Lung (tissue), 12 donors: ENCODE measurements around the gene NTS. TPM values are rescaled to one million over a fixed set of nuclear protein-coding genes. Genes with fewer than 3 reads are reported as not detected.

Experiments used
- ATAC-seq: fragments of 200-7000 bp; cut with Tn5 transposase; one replicate; pipeline ENCODE4 v1.9.1; 2020; ENCODE audit warnings: moderate number of reproducible peaks; ENCODE audit not compliant: insufficient read depth, low FRiP score
- DNase-seq, 3 donors: peaks; one replicate each; pipeline ENCODE4 v3.0.0-alpha.2; 2013 to 2017
- H3K27ac ChIP-seq, 2 donors: one replicate each; pipeline ENCODE4 v1.5.1; 2013; ENCODE audit warnings: mild to moderate bottlenecking in 2 of 2, moderate library complexity in 2 of 2, control low read depth in 1 of 2, inconsistent platforms in 1 of 2, low read depth in 1 of 2, low read length in 1 of 2
- H3K27me3 ChIP-seq, 3 donors: one replicate each; pipeline ENCODE4 v1.5.1; 2013; ENCODE audit warnings: low read length in 2 of 3; ENCODE audit not compliant: control insufficient read depth in 3 of 3, insufficient read depth in 3 of 3
- H3K36me3 ChIP-seq, 4 donors: one replicate each; pipeline ENCODE4 v1.5.1; 2013; ENCODE audit warnings: low read length in 4 of 4, mild to moderate bottlenecking in 1 of 4, moderate library complexity in 1 of 4; ENCODE audit not compliant: control insufficient read depth in 4 of 4, insufficient read depth in 4 of 4
- H3K4me1 ChIP-seq, 5 donors: one replicate each; pipeline ENCODE4 v1.5.1; 2013; ENCODE audit warnings: low read length in 5 of 5, mild to moderate bottlenecking in 2 of 5, moderate library complexity in 1 of 5; ENCODE audit not compliant: control insufficient read depth in 5 of 5, insufficient read depth in 5 of 5
- H3K4me3 ChIP-seq: one replicate; pipeline ENCODE4 v1.5.1; 2013; ENCODE audit warnings: mild to moderate bottlenecking, control low read depth, moderate library complexity
- H3K9ac ChIP-seq, 2 donors: one replicate each; pipeline ENCODE4 v1.5.1; 2013; ENCODE audit warnings: low read length in 2 of 2, control low read depth in 1 of 2; ENCODE audit not compliant: insufficient read depth in 1 of 2
- H3K9me3 ChIP-seq, 4 donors: one replicate each; pipeline ENCODE4 v1.5.1; 2013; ENCODE audit warnings: low read length in 3 of 4, mild to moderate bottlenecking in 1 of 4, moderate library complexity in 1 of 4; ENCODE audit not compliant: control insufficient read depth in 4 of 4, insufficient read depth in 3 of 4
- polyA plus RNA-seq, 2 donors: library from polyadenylated mRNA; stranded (reverse); fragments of 200-250 nt; gene quantifications; one replicate each; pipeline ENCODE4 v1.2.1, GENCODE V29; 2013
- total RNA-seq, 2 donors: library from RNA; depleted of rRNA in 1 of 2; stranded (reverse); fragments of >200 nt in 1 of 2; gene quantifications; one replicate each; pipeline ENCODE4 v1.2.1, GENCODE V29; 2014 to 2021
- TF ChIP-seq, protein P1 (sequence below): IDR thresholded peaks from 2 replicates; pipeline ENCODE4 v1.5.1; 2012; ENCODE audit warnings: mild to moderate bottlenecking; ENCODE audit errors: control extremely low read depth, extremely low read depth
- donor health status: control.
- donor health status: control.
- donor health status: Bipolar disorder and iron deficiency.
- donor health status: healthy.
- donor health status: DM: yes; HTN: yes; CAD: no.

NTS gene
- total and polyA plus RNA-seq, 4 donors, result 0.10 to 2.0 (median 1.1) TPM

DNA sequence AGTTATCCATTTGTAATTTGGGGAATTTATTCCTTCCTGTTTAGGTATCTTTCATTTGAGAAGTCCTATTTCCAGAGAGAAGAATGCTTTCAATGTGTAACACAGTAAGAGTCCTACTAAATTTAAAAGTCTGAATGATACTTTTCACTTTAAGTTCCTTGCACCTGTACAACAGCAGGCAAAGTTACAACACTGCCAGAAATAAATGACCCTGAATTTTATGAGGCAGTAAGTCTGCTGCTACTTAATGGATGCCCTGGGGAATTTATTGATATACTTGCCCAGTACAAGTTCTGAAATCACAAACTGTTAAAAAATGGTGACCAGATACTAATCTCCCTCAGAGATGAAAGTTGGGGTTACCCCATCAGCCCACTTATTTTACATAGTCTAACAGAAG is 53.1 kb downstream of the NTS start:
- H3K27me3 ChIP-seq, result no peaks in the 10 kb centered on the region
- DNase-seq (no peak), ATAC-seq (no peak)
- no peak overlapping the region for H3K27ac ChIP-seq
- TF ChIP-seq, protein P1, sequence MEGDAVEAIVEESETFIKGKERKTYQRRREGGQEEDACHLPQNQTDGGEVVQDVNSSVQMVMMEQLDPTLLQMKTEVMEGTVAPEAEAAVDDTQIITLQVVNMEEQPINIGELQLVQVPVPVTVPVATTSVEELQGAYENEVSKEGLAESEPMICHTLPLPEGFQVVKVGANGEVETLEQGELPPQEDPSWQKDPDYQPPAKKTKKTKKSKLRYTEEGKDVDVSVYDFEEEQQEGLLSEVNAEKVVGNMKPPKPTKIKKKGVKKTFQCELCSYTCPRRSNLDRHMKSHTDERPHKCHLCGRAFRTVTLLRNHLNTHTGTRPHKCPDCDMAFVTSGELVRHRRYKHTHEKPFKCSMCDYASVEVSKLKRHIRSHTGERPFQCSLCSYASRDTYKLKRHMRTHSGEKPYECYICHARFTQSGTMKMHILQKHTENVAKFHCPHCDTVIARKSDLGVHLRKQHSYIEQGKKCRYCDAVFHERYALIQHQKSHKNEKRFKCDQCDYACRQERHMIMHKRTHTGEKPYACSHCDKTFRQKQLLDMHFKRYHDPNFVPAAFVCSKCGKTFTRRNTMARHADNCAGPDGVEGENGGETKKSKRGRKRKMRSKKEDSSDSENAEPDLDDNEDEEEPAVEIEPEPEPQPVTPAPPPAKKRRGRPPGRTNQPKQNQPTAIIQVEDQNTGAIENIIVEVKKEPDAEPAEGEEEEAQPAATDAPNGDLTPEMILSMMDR, result no peak
- no peak overlapping the region for H3K4me3 ChIP-seq
- no peaks in the 10 kb centered on the region for H3K4me1 ChIP-seq
- H3K9ac ChIP-seq, result no peak overlapping the region
- no peaks in the 10 kb centered on the region for H3K9me3 ChIP-seq
- H3K36me3 ChIP-seq, result no peaks in the 10 kb centered on the region

Other genes starting within 250 kb of the NTS start
- gene RASSF9, start 37.9 kb upstream of the NTS start, total RNA-seq, result 10 to 100 TPM; 10.0 to 14.3 TPM
- 1 to 10 TPM; 2.1 to 2.3 TPM for gene RASSF9, start 37.9 kb upstream of the NTS start, polyA plus RNA-seq